GM23338 (cell line): ENCODE results near the gene TP53BP2. TPM values are rescaled to one million over a fixed set of nuclear protein-coding genes. Genes with fewer than 3 reads are reported as not detected.

Source experiments
- ATAC-seq: fragments of 200-7000 bp; cut with Tn5 transposase; 3 replicates; pipeline ENCODE4 v1.9.1; 2020
- DNase-seq: peaks from one replicate; pipeline ENCODE4 v3.0.0-alpha.2; 2015; ENCODE audit warnings: low spot score
- H2AFZ ChIP-seq: fragments of 200-600 bp; sonication (generic); 2 replicates; pipeline ENCODE4 v1.8.0; 2016; ENCODE audit warnings: antibody characterized with exemption, mild to moderate bottlenecking, moderate library complexity
- H3F3A ChIP-seq: fragments of 200-600 bp; sonication (generic); replicated peaks from 2 replicates; pipeline ENCODE4 v1.8.0; 2017; ENCODE audit warnings: antibody characterized with exemption, mixed run types, low read depth
- H3K27ac ChIP-seq: fragments of 200-600 bp; sonication (generic); 2 replicates; pipeline ENCODE4 v1.6.1; 2016; ENCODE audit warnings: low read depth
- H3K27me3 ChIP-seq: fragments of 200-600 bp; sonication (generic); 2 replicates; pipeline ENCODE4 v1.8.0; 2016; ENCODE audit warnings: mild to moderate bottlenecking, mixed run types, moderate library complexity; ENCODE audit not compliant: insufficient read depth
- H3K36me3 ChIP-seq: fragments of 200-600 bp; sonication (generic); 2 replicates; pipeline ENCODE4 v1.8.0; 2016; ENCODE audit warnings: mild to moderate bottlenecking; ENCODE audit not compliant: insufficient read depth
- H3K4me1 ChIP-seq: fragments of 200-600 bp; sonication (generic); 2 replicates; pipeline ENCODE4 v1.8.0; 2016; ENCODE audit warnings: mild to moderate bottlenecking, moderate library complexity; ENCODE audit not compliant: insufficient read depth
- H3K4me2 ChIP-seq: fragments of 200-600 bp; sonication (generic); 2 replicates; pipeline ENCODE4 v1.7.1; 2017; ENCODE audit warnings: mixed run types
- H3K4me3 ChIP-seq: fragments of 200-600 bp; sonication (generic); 2 replicates; pipeline ENCODE4 v1.6.1; 2016; ENCODE audit warnings: mixed run types
- H3K79me2 ChIP-seq: fragments of 200-600 bp; sonication (generic); replicated peaks from 2 replicates; pipeline ENCODE4 v1.8.0; 2017; ENCODE audit warnings: mild to moderate bottlenecking; ENCODE audit not compliant: insufficient read depth
- H3K9me2 ChIP-seq: fragments of 200-600 bp; sonication (generic); 2 replicates; pipeline ENCODE4 v1.8.0; 2017; ENCODE audit not compliant: insufficient read depth
- H4K20me1 ChIP-seq: fragments of 200-600 bp; sonication (generic); replicated peaks from 2 replicates; pipeline ENCODE4 v1.8.0; 2017; ENCODE audit warnings: mild to moderate bottlenecking; ENCODE audit not compliant: insufficient read depth
- H3K27ac Mint-ChIP-seq: 2 replicates; pipeline ENCODE4 v1.8.0; 2020; ENCODE audit warnings: inconsistent platforms, mild to moderate bottlenecking, moderate library complexity, mixed read lengths
- H3K27me3 Mint-ChIP-seq: 3 replicates; pipeline ENCODE4 v1.8.0; 2022; ENCODE audit warnings: low read depth, mild to moderate bottlenecking, moderate library complexity, mixed read lengths, inconsistent platforms; ENCODE audit not compliant: insufficient read depth, poor library complexity
- H3K36me3 Mint-ChIP-seq: 3 replicates; pipeline ENCODE4 v1.8.0; 2021; ENCODE audit warnings: low read depth, mild to moderate bottlenecking, inconsistent platforms, moderate library complexity, mixed read lengths
- H3K4me1 Mint-ChIP-seq: 3 replicates; pipeline ENCODE4 v1.8.0; 2020; ENCODE audit warnings: mild to moderate bottlenecking, inconsistent platforms, mixed read lengths
- H3K4me3 Mint-ChIP-seq: 3 replicates; pipeline ENCODE4 v1.8.0; 2021; ENCODE audit warnings: moderate library complexity, mild to moderate bottlenecking, inconsistent platforms, mixed read lengths
- H3K9me3 Mint-ChIP-seq: 3 replicates; pipeline ENCODE4 v1.8.0; 2020; ENCODE audit warnings: moderate library complexity, mild to moderate bottlenecking, inconsistent platforms, mixed read lengths
- CTCF ChIP-seq, 2 experiments: fragments of 200-600 bp in 1 of 2; sonication (generic) in 1 of 2; conservative IDR thresholded peaks; 2 replicates each; pipeline versions ENCODE4 v1.5.1 to v1.6.1; 2016 to 2017; ENCODE audit warnings: antibody characterized with exemption in 2 of 2, low read depth in 2 of 2, mild to moderate bottlenecking in 2 of 2, moderate library complexity in 1 of 2
- ETS1 ChIP-seq: IDR thresholded peaks from 2 replicates; pipeline ENCODE4 v1.6.1; 2016; ENCODE audit warnings: antibody characterized with exemption
- EZH2 ChIP-seq: fragments of 200-600 bp; sonication (generic); IDR thresholded peaks from one replicate; pipeline ENCODE4 v1.8.0; 2017; ENCODE audit warnings: antibody characterized with exemption, mild to moderate bottlenecking, low read depth; ENCODE audit not compliant: unreplicated experiment
- EZH2phosphoT487 ChIP-seq: fragments of 200-600 bp; sonication (generic); IDR thresholded peaks from one replicate; pipeline ENCODE4 v1.8.1; 2018; ENCODE audit warnings: antibody characterized with exemption; ENCODE audit not compliant: unreplicated experiment
- JUNB ChIP-seq: IDR thresholded peaks from one replicate; pipeline ENCODE4 v1.6.1; 2016; ENCODE audit warnings: antibody characterized with exemption; ENCODE audit not compliant: unreplicated experiment
- NANOG ChIP-seq: IDR thresholded peaks from 2 replicates; pipeline ENCODE4 v1.6.1; 2016; ENCODE audit warnings: antibody characterized with exemption, borderline replicate concordance
- POLR2AphosphoS5 ChIP-seq: IDR thresholded peaks from 2 replicates; pipeline ENCODE4 v1.6.1; 2016; ENCODE audit warnings: antibody characterized with exemption, low read depth
- ZNF114 ChIP-seq: fragments of 250-450 bp; sonication (Bioruptor Pico); IDR thresholded peaks from 2 replicates; pipeline ENCODE4 v1.5.0; 2020; ENCODE audit warnings: mild to moderate bottlenecking, moderate library complexity
- ZNF331 ChIP-seq: fragments of 250-450 bp; sonication (Bioruptor Pico); IDR thresholded peaks from 2 replicates; pipeline ENCODE4 v1.5.0; 2020; ENCODE audit warnings: low read depth, mild to moderate bottlenecking, moderate library complexity
- polyA plus RNA-seq: library from polyadenylated mRNA; unstranded; fragments of >200 nt; fragmentation: Nextera tagmentation; extraction: Ambion mirVana; gene quantifications from 2 replicates; pipeline ENCODE4 v1.2.1, GENCODE V29; 2016
- total RNA-seq: library from RNA; depleted of rRNA; stranded (reverse); fragments of >200 nt; shearing (Covaris generic); gene quantifications from 2 replicates; pipeline ENCODE4 v1.2.3, GENCODE V29; 2014
- TF ChIP-seq, protein P1 (sequence below): fragments of 250-450 bp; sonication (Bioruptor Pico); IDR thresholded peaks from 2 replicates; pipeline ENCODE4 v1.5.0; 2020; ENCODE audit warnings: mild to moderate bottlenecking, moderate library complexity

Gene TP53BP2
- total and polyA plus RNA-seq, 2 experiments from 2014 or later, result 10.1 to 32.9 TPM

- no peak overlapping the region for H3K4me3 ChIP-seq
- no peak overlapping the region for H3K4me3 Mint-ChIP-seq
- ATAC-seq, result no peak
- H3K79me2 ChIP-seq, result no peaks in the 10 kb centered on the region
- no peaks in the 10 kb centered on the region for H3K4me1 Mint-ChIP-seq
- peaks cover 9% of the 10 kb centered on the region for H3K27me3 Mint-ChIP-seq
- H3K9me2 ChIP-seq, result no peaks in the 10 kb centered on the region
- H3K4me1 ChIP-seq, result no peaks in the 10 kb centered on the region
- H3K36me3 ChIP-seq, result no peaks in the 10 kb centered on the region
- no peaks in the 10 kb centered on the region for H3K27me3 ChIP-seq
- no peak overlapping the region for H2AFZ ChIP-seq
- no peak overlapping the region for H3K4me2 ChIP-seq
- H3K27ac Mint-ChIP-seq, result no peak overlapping the region
- H4K20me1 ChIP-seq, result no peaks in the 10 kb centered on the region
- H3K9me3 Mint-ChIP-seq, result peaks cover 7% of the 10 kb centered on the region
- H3F3A ChIP-seq, result no peaks in the 10 kb centered on the region
- TF ChIP-seq ZNF331 (no peak), EZH2 (no peak), JUNB (no peak), CTCF (conservative IDR thresholded peaks at IDR 0.05; ENCODE audit: low read depth in 2 of 2) (no peak), NANOG (no peak), ETS1 (no peak), EZH2phosphoT487 (no peak), ZNF114 (CRISPR knock-in tag) (no peak), POLR2AphosphoS5 (no peak)
- TF ChIP-seq, protein P1, sequence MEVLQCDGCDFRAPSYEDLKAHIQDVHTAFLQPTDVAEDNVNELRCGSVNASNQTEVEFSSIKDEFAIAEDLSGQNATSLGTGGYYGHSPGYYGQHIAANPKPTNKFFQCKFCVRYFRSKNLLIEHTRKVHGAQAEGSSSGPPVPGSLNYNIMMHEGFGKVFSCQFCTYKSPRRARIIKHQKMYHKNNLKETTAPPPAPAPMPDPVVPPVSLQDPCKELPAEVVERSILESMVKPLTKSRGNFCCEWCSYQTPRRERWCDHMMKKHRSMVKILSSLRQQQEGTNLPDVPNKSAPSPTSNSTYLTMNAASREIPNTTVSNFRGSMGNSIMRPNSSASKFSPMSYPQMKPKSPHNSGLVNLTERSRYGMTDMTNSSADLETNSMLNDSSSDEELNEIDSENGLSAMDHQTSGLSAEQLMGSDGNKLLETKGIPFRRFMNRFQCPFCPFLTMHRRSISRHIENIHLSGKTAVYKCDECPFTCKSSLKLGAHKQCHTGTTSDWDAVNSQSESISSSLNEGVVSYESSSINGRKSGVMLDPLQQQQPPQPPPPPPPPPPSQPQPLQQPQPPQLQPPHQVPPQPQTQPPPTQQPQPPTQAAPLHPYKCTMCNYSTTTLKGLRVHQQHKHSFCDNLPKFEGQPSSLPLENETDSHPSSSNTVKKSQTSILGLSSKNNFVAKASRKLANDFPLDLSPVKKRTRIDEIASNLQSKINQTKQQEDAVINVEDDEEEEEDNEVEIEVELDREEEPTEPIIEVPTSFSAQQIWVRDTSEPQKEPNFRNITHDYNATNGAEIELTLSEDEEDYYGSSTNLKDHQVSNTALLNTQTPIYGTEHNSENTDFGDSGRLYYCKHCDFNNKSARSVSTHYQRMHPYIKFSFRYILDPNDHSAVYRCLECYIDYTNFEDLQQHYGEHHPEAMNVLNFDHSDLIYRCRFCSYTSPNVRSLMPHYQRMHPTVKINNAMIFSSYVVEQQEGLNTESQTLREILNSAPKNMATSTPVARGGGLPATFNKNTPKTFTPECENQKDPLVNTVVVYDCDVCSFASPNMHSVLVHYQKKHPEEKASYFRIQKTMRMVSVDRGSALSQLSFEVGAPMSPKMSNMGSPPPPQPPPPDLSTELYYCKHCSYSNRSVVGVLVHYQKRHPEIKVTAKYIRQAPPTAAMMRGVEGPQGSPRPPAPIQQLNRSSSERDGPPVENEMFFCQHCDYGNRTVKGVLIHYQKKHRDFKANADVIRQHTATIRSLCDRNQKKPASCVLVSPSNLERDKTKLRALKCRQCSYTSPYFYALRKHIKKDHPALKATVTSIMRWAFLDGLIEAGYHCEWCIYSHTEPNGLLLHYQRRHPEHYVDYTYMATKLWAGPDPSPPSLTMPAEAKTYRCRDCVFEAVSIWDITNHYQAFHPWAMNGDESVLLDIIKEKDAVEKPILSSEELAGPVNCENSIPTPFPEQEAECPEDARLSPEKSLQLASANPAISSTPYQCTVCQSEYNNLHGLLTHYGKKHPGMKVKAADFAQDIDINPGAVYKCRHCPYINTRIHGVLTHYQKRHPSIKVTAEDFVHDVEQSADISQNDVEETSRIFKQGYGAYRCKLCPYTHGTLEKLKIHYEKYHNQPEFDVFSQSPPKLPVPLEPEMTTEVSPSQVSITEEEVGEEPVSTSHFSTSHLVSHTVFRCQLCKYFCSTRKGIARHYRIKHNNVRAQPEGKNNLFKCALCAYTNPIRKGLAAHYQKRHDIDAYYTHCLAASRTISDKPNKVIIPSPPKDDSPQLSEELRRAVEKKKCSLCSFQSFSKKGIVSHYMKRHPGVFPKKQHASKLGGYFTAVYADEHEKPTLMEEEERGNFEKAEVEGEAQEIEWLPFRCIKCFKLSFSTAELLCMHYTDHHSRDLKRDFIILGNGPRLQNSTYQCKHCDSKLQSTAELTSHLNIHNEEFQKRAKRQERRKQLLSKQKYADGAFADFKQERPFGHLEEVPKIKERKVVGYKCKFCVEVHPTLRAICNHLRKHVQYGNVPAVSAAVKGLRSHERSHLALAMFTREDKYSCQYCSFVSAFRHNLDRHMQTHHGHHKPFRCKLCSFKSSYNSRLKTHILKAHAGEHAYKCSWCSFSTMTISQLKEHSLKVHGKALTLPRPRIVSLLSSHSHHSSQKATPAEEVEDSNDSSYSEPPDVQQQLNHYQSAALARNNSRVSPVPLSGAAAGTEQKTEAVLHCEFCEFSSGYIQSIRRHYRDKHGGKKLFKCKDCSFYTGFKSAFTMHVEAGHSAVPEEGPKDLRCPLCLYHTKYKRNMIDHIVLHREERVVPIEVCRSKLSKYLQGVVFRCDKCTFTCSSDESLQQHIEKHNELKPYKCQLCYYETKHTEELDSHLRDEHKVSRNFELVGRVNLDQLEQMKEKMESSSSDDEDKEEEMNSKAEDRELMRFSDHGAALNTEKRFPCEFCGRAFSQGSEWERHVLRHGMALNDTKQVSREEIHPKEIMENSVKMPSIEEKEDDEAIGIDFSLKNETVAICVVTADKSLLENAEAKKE (CRISPR knock-in tag), result no peak
- no peak overlapping the region for H3K27ac ChIP-seq
- DNase-seq, result no peak
- H3K36me3 Mint-ChIP-seq, result peaks cover 22% of the 10 kb centered on the region
Measured at GRCh38 chr1:223765719-223766340, 79.9 kb downstream of the TP53BP2 start.
